Skeletal muscle cell (primary cell): ENCODE measurements around the gene RGS6.

Source experiments
- DNase-seq: peaks from one replicate; pipeline ENCODE4 v3.0.0-alpha.2; 2010; ENCODE audit warnings: low read depth
- H3K4me3 ChIP-seq: 2 replicates; pipeline ENCODE4 v1.5.1; 2011; ENCODE audit warnings: low read depth, mild to moderate bottlenecking, control low read depth, low read length, moderate library complexity

The RGS6 gene

DNA sequence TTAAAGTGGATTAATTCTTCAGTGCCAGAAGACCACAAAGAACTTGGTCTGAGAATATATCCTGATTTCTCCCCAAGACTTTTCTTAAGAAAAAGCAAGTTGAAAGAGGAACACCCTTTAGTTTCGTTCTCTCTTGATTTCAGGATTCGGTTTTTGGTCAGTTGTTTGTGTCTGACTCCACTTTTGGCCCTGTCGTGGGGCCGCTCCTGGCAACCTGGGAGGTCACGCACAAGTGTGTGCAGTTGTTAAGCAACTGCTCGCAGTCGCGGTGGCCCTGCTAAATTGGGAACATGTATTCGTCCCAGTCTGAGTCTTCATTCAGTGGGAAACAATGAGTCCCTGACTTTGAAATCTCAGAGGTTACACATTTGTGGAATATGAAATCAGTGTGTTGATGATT, 68.7 kb downstream of the RGS6 start:
- no peak for DNase-seq
- no peak overlapping the region for H3K4me3 ChIP-seq

DNA sequence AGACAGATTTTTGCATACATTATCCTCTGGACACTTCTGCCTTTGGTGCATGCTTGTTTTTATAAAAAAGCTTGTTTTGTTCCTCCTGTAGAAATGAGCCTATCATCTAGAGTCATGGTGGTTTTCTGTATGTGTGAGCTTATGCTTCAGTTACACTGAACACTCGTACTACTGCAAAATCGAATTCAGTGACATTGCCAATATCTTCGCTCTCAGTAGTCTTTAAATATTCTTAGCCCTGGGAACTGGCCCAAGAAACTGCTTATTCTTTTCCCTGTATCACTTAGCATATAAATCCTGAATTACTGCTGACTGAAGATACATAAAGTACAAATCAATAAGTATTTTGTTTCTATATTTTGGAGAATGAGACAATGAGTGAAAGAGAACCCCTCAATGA, 70.5 kb downstream of the RGS6 start:
- DNase-seq: no peak

DNA sequence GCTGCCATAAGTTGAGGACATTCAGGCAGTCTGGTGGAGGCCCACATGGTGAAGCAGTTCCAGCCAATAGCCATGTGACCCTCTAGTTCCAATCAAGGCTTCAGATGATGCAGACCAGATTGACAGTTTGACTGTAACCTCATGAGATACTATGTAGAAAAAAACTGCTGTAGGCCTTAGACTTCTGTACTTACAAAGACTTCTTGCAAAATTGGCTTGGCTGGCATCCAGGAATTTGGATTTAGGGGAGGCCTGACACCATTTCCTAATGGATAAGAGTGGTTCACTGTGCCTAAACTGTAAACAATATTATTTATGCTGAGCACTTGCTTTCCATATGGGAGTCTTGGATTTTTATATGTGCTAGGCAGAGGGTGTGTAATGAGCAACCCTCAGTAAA, 76.4 kb downstream of the RGS6 start:
- no peak for DNase-seq
- no peak overlapping the region for H3K4me3 ChIP-seq

More for the DNA sequence above, 70.5 kb downstream of the RGS6 start:
- no peak overlapping the region for H3K4me3 ChIP-seq

DNA sequence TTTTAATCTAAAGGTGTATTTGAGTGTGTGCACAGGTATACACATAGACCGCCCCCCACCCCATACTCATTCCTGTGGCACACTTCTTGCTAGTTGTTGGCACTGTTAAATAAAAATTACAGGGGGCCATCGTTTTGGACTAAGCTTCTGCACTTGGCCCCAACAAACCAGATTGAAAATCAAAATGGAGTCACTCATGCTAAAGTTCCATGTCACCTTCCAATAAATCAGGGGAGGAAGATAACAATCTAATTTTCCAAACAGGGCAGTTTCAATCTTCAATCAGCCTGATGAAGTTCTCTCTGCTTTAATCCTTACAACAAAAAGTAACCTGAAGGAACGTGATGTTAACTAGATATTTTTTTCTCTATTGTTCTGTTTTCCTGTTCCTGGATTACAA, 78.2 kb downstream of the RGS6 start:
- no peak for DNase-seq
- H3K4me3 ChIP-seq: no peak overlapping the region

DNA sequence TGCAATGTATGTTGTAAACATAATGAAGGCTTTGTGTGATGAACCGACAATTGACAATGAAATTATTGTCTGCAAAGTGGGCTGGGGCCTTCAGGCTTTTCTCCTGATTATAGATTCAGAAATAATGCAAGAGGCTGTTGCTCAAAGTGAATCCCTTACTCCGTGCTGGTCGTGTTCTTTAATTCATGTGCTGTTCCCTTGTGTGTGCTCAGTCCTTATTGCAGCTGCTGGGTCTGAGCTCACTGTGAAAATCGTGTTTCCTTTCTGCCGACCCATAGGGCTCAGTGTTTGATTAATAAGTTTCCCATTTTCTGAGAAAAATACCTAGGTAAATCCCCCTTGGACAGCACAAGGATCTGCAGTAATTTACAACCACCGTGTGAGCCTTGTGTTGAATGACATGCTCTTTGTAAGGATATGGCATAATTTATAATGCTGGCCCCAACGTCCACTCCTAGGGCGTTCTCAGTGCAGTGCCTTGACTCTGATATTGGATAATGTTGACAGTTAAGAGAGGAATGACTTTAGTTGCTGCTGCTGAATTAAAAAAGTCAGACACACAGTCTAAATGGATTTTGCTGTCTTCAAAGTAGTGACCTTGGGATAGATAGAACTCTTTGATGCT, 81.6 kb downstream of the RGS6 start:
- DNase-seq: no peak
- H3K4me3 ChIP-seq: no peak overlapping the region

DNA sequence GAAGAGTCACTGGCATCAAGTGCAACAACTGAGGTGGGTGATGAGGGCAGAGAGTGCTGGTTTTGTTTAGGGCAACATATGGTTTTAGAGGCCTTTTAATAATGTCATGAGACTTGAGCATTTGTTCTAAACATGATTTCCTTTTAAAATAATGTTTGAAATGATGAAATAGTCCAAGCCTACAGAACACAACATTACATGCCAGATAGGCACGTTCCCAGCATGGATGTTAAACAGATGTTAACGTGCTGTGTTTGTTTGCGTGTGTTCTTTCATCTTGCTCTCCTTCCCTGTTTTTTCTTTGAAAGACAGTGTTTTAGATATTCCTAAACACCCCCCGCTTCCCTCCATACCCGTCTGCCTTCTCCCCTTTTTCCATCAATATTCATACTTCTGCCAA, 82.3 kb downstream of the RGS6 start:
- no peak for DNase-seq
- no peak overlapping the region for H3K4me3 ChIP-seq

DNA sequence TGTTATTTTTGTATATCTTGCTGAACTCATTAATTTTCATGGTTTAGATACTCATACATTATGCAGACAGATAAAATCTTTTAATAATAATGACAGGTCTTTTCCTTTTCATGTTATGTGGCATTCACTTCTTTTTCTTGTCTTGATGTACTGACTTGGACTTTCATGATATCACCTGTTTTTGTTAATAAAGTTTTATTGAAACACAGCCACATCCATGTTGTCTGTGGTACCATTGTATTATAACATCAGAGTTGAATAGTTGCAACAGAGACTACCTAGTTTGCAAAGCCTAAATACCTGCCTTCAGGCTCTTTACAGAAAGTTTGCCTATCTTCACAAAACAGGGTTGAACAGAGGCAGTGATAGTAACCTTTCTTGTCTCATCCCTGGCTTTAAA, 85.1 kb downstream of the RGS6 start:
- DNase-seq: no peak
- no peak overlapping the region for H3K4me3 ChIP-seq

DNA sequence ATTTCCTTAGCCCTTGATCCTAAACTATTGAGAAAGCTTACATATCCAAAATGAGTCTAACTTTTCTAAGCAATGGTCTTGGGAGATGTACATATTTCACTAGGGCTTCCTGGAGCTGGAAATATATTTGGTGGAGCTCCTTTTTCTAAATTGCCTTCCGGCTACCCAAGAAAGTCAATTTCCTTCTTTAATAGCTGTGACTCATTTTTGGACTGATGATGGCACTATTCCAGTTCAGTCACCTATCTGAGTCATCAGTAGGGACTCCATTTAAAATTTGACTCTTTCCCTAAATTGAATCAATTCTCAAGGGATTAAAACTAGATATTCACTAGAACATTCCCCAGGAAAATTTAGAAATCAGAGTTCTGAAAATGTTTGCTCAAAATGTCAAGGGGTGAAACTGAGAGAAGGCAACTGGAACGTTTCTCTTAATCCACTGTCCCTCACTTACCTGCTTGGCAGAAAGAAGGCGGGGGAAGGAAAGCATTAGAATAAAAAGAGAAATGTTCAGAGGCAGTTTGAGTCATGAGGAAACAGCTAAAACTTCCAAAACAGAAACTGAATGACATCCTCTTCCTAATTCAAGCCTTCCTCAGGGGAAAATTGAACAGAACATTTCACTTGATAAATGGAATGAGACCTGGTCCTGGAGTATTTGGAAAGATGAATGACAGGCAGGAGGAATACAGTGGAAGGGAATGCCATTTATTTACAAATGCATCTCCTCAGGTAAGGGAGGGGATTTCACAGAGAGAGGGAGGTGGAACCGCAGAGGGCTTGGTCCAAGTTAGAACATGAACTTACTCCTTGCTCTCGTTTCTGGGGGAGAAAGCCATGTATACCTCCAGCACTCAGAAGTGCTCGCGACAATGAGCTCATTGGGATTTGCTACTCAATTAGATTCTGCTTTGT, 91.2 kb downstream of the RGS6 start:
- no peak overlapping the region for H3K4me3 ChIP-seq
- no peak for DNase-seq

DNA sequence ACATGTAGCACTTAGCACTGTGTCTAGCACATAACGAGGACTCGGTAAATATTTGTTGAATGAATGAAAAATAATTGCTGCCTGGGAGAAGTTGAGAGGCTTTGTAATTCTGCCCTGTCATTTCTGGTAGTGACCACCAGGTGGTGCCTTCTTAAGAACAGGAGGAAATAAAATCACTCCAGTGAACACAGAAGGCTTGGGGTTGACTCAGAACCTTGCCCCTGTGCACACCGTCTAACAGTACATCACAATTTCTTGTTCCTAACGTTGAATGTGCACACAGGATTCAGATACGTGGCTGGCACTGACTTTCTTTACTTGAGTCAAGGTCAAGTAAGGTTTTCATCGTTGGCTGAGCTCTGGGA, 91.8 kb downstream of the RGS6 start:
- H3K4me3 ChIP-seq: no peak overlapping the region
- DNase-seq: no peak

DNA sequence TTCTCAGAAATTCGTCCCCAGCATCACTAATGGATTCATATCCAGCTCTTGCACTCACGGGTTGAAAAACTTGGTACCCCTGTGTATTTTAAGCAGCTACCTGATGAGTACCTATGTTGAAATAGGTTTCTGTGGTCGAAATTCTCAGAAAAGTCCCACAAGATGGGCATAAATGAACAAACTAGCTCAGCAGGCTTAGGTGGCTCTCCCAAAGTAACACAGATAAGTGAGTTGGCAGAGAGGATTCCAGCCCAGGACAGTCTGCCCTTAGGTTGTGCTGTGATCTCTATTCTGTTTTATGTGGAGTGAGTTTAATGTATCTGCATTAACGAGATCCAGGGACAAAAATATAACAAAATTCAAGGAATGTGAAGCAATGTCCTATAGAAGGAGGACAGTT, 92.3 kb downstream of the RGS6 start:
- DNase-seq: no peak
- H3K4me3 ChIP-seq: no peak overlapping the region

DNA sequence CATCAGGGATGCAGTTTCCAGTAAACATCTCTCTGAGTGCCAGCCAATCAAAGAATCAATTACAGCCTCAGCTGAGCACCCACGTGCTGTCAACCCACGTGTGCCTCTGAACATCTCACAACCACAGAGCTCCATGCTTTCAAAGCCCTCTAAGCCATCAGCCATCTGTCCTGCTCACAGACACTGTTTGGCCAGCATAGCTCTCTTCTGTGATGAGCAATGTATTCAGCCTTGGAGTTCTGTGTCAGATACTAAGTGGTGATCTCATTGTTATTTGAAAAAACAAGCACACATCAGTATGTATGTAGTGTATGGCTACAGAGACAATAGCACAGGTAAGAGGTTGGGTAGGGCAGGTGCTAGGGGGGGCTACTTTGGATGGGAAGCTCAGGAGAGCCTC, 94.3 kb downstream of the RGS6 start:
- no peak for DNase-seq
- H3K4me3 ChIP-seq: no peak overlapping the region

DNA sequence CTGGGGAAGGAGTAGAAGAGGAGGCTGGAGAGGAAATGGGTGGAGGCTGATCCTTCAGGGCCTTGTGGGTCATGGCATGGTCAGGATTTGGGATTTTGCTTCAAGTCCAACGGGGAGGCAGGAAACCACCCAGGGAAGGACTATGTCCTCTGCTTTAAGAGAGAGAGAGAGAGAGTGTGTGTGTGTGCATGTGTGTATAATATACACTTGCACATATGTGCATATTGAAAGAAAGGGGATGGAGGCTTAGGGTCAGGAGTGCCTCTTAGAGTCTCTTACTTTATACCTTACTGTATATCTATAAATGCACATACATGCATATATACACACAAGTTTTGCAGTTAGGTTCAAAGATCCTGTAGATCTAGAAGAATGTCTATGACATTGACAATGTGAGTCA, 94.8 kb downstream of the RGS6 start:
- no peak overlapping the region for H3K4me3 ChIP-seq
- no peak for DNase-seq

DNA sequence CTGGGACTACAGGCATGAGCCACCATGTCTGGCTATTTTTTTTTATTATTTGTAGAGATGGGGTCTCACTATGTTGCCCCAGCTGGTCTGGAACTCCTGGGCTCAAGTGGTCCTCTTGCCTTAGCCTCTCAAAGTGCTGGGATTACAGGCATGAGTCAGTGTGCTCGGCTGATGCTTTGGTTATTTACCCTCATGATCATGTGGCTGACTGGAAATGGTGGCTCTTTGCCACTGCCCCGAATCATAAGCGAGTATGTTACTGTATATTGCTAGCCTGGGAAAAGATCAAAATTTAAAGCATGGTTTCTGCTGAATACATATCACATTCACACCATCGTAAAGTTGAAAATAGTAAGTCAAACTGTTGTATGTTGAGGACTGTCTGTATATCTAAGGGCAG, 101.1 kb downstream of the RGS6 start:
- H3K4me3 ChIP-seq: no peak overlapping the region
- no peak for DNase-seq

DNA sequence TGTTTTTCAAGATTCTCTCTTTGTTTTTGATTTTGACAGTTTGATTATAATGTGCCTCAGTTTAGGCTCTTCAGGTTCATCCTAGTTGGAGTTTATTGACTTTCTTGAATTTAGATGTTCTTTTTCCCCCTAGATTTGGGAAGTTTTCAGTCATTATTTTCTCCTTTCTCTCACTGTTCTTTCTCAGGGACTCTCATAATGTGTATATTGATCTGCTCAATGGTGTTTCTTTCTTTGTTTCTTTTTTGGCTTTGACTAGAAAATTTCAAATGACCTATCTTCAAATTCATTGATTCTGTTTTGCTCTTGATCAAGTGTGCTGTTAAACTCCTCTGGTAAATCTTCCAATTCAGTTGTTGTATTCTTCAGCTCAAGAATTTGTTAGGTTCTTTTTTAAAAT, 108.3 kb downstream of the RGS6 start:
- no peak overlapping the region for H3K4me3 ChIP-seq
- DNase-seq: no peak

DNA sequence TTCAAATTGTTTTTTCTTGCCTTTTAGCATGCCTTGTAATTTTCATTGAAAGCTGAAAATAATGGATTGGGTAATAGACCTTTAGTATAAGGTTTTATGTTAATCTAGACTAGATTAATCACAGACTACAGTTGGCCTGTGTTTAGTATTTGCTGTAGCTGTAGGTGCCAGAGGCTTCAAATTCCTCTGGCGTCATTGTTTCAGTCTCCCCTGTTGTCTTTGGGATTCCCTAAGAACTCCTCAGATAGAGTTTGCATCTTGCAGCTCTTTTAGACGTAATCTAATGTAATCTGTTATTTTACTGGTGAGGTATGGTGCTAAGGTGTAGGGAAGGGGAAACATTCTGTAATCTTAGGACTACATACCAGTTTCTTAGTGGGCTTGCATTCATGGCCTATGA, 113.0 kb downstream of the RGS6 start:
- no peak overlapping the region for H3K4me3 ChIP-seq
- DNase-seq: no peak

DNA sequence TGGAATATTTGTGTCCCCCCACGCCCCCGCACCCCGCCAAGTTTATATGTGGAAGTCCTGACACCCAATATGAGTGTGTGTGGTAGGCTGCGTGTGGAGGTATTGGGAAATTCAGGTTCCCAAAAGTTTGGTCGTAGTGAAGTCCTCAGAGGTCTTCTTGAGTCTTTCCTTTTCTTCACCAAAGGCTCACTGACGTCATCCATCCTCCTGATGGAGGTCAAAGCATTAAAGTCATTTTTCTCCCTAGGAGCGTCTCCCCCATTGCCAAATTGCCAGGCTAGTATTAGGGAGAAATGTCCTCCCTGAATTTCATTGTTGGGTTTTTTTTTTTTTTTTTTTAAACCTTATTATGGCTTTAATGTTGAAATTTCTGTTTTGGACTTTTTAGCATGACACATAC, 113.7 kb downstream of the RGS6 start:
- H3K4me3 ChIP-seq: no peak overlapping the region

DNA sequence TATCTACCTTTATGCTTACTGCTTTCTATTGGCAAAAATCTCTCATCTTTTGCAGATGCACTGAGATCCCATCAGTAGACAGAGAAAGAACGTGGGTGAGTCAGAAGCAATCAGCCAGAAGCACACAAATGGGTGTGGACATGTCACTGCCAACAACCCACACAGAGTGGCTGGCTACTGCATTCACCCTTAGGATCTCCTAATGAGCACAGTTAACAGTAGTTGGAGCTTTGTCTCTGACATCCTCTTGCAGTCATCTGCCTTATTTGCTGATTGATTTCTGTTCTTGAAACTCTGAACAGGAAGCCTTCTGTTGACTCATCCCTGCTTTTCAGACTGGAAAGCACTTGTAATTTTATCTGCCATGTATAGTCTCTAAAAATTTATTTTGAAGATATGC, 117.2 kb downstream of the RGS6 start:
- no peak for DNase-seq
- no peak overlapping the region for H3K4me3 ChIP-seq

More for the DNA sequence above, 113.7 kb downstream of the RGS6 start:
- DNase-seq: no peak

DNA sequence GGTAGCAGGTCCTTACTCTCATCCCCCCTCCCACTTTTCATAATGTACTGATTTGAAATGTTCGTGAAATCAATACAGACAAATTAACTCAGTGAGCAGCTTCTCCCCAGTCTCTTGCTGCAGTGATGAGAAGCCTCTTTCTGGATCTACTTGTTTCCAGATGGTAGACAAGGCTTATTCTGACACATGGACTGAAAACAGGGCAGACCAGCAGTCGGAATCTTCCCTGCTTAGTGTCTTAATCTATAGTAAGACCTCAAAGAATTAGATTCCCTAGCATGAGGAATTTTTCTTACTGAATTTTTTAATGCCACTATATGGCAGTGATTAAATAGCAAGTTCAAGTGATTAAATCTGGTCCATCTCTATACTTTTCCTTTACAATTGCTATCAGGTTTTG, 120.1 kb downstream of the RGS6 start:
- H3K4me3 ChIP-seq: no peak overlapping the region
- no peak for DNase-seq

DNA sequence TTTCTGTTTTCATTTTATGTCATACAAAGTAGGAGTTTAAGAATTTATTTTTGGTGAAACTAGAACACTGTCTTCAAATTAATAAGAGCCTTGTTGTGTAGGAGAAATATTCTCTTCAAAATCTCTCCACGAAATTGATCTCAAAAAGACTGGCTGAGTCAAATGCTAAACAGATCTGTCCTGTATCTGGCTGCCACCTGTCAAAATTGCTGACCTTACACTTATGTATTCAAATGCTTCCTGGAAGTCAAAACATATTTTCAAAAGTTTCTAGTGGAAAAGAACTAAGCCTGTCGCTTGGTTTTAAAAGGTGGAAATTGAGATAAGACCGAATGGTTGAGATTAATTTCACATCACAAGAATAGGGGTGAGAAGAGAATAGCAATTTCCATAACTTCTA, 121.4 kb downstream of the RGS6 start:
- no peak overlapping the region for H3K4me3 ChIP-seq
- no peak for DNase-seq

DNA sequence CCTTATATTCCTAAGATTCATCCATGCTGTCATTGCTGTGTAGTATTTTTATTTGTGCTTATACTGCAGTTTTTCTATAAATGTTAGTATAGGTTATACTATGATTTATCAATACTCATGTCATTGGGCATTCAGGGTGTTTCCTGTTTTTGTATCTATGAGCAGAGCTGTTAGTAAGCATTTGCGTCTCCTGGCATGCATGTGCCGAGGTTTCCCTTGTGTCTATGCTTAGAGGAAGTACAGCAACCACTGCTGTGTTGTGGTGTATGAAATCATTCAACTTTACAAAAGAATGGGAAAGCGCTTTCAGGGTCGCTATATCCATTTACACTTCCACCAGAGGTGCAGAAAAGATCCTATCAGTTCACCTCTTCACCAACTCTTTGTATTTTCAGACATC, 122.7 kb downstream of the RGS6 start:
- no peak overlapping the region for H3K4me3 ChIP-seq
- DNase-seq: no peak

DNA sequence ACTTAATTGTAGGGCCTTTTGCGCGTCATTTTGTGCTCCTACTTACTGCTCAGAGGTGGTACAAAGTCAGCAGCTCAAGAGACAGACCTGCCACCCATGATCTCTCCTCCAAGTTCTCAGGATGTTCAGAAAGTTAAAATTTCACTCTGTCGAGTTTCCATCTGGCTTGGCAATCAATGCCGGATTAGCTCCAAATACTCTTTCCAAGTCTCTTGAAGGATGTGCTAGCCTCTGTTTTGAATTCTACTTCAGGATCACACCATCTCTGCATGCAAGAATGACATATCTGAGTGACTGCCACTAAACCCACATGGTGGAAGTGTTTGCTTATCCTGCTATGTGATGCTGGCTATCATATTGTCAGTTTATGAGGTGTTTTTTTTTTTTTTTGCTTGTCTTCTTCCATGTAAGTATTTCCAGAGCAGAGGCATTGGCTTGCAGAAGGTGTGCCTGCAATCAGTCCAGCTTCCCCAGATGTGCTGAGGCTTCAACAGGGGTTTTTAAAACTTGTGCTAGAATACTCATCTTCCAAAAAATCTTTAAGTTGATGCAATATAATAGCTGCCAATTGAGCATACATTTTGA, 125.6 kb downstream of the RGS6 start:
- H3K4me3 ChIP-seq: no peak overlapping the region
- DNase-seq: no peak
